ENCODE results near the gene ZMAT5.

- TF ChIP-seq EZH2 (IDR thresholded peaks at IDR 0.05; ENCODE audit: low read length) = no peak
- TF ChIP-seq CTCF (optimal IDR thresholded peaks at IDR 0.05 in 1 of 3, IDR thresholded peaks at IDR 0.05 in 1 of 3, conservative IDR thresholded peaks at IDR 0.05 in 1 of 3; ENCODE audit: extremely low read depth in 1 of 3, insufficient read depth in 2 of 3, low read length in 3 of 3) = no peak
These were observed 31.5 kb upstream of the ZMAT5 start for GRCh38 chr22:29798318-29798717.
